IMR-90 (cell line): Measurements from ENCODE around the gene PPP1R3F.

Experiments used
- CTCF ChIP-seq: conservative IDR thresholded peaks from 2 replicates; pipeline ENCODE4 v1.5.1; 2012; ENCODE audit warnings: mild to moderate bottlenecking, low read depth, low read length, improper control_type of control experiment
- POLR2A ChIP-seq: IDR thresholded peaks from 2 replicates; pipeline ENCODE4 v1.6.1; 2012; ENCODE audit warnings: mild to moderate bottlenecking, low read depth, low read length

- TF ChIP-seq POLR2A (no peak), CTCF (no peak)
Observed at GRCh38 chrX:49231333-49232000, 38.1 kb upstream of the PPP1R3F start.
